NCI-H187 treated with DMSO at 0.1 percent for 48 hours (cell line): Measurements from ENCODE around the gene STAT5A.

ENCODE experiments used
- DNase-seq: peaks from one replicate; lab custom pipeline; 2025; lab: John Stamatoyannopoulos, UW

Gene STAT5A

DNA sequence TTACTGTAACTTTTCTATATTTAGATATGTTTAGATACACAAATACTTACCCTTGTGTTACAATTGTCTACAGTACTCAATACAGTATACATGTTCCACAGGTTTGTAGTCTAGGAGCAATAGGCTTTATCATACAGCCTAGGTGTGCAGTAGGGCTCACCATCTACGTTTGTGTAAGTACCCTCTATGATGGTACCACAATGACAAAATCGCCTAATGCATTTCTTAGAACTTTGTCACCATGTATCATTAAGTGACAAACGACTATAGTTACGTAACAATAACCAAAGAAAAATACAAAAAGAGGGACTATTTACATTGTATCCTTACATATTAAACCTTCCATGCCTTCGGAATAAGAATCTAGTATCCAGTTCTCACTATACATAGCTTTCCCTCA, 20.1 kb upstream of the STAT5A start:
- DNase-seq: no peak

DNA sequence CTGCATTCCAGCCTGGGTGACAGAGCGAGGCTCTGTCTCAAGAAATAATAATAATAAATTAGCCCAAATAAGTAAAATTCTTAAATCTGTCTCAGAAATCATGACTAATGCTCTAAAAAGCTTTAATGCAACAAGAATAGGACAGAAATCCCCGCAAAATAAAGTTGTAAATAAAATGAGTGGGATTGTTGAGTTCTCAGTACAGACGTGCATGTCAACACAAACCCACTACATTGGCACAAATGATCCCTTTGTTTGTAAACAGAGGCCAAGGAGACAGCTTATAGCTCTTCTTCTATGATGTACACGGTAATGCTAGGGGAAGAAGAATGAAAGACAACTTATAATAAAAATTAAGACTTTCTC, 18.1 kb upstream of the STAT5A start:
- DNase-seq: no peak

DNA sequence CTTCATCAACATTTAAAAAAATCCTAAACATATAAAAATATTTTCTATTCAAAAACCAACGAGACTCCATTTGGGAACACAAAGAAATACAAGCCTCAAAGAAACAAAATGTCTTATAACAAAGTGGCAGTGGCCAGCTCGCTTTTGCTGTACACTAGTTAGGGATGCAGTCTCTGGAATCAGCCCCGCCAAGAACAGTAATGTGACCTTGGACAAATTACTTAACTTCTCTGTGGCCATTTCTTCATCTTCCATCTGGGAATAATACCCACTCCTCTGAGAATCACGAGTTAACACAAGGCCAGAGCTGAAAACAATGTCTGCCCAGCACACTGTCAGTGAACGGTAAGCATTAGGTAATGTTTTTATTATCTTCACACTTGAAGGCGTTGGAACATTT, 17.7 kb upstream of the STAT5A start:
- no peak for DNase-seq

GRCh38 chr17:42271006-42271778, 17.1 kb upstream of the STAT5A start:
- no peak for DNase-seq

DNA sequence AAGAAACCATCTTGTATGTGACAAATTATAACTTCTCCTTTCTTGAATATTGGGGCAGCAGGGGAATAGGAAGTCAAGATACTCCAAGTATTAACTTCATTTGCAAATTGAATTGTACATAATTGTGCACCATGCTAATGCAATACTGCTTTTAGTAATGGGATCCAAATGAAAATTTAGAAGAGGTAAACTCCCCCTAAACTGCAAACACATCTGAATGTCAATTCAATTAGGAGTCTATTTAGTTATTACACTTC, 16.6 kb upstream of the STAT5A start:
- no peak for DNase-seq

DNA sequence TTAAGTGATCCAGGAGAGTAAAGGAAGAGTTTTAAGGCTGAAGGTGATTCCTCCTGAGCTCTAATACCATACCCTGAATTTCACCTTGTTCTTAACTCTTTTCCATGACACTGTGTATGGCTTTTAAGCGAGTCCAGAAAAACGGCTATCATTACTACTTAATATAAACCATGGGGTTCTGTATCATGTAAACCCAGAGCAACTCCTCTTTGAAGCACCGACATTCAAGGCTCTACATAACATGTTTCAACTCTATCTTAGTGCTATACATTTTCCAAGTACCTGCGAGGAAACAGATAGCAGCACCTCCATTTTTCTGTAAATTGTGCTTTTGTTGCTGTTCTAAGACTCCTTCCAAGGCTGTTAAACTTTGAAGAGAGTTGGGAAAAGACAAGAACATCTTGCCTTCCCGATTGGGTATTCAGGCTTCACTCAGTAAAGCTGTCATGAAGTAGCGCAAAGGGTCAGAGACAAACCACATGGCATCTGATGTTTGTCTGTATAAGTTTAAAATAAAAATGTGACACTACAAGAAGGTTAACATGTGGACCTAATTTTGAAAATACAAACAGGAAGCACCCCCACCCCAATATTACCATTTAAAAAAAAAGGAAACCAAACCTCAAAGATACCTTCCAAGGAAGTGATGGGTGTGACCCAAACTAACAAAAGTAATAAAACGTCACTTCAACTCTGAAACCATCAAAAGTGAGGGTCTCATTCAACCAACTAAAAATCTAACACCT, 16.0 kb upstream of the STAT5A start:
- DNase-seq: no peak

DNA sequence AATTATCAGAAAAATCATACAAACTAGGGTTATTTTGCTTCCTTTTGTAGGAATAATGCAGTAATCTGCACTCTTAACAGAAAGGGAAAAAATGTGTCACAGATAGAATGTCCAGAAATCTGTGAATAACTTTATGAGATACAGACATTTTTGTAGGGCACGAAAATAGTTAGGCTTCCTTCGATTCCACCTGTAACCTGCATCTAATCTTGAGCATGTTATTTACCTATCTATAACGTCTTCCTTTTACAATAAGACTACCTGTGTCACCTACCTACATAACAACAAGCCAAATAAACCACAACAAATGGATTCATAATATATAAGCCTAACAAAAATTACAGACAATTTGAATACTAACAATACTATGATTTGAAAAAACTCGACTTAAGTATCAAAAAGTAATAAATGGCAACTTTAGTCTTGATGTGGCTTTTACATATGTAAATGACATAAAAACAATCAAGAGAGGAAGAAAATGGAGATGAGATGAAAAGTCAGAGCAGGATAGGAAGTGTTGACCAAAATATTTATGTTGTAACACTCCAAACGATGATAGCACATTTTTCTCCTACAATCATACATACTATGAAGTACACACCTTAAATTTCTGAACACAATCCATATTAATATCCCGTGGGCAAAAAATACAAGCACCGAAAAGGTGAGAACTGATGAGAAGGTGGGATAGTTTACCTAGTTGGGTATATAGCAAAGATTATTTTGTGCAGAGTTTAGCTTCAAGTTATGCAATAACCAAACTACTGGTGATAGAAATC, 14.6 kb upstream of the STAT5A start:
- DNase-seq: no peak

- DNase-seq: no peak
Observed at GRCh38 chr17:42274253-42274542, 14.1 kb upstream of the STAT5A start.

GRCh38 chr17:42274812-42275526, 13.3 kb upstream of the STAT5A start:
- DNase-seq: no peak

- no peak for DNase-seq
Observed at GRCh38 chr17:42275527-42276358, 12.6 kb upstream of the STAT5A start.

- DNase-seq: no peak
Observed at GRCh38 chr17:42276359-42276608, 12.0 kb upstream of the STAT5A start, which contains the start of gene STAT5B. TSS of gene STAT5B (minus strand) at chr17:42276391. CDS start at chr17:42232127, 44,264 bp downstream.

GRCh38 chr17:42276609-42277341, 11.5 kb upstream of the STAT5A start:
- DNase-seq: no peak

DNA sequence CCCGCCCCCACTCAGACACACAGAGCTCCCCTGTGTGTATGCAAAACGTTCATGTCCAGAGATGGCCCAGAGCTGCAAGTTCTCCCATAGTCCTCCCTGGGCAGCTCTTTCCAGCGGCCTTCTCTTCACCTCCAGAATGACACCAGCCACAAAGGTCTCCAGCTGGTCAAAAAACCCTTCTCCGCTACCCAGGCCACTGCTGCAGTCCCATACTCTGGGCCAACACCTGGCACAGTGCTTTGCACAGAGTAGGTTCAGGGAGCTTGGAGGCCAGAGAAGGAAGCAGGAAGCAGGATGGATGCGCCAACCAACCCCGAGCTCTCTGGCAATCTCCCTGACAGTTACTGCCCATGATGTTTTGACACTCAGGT, 11.0 kb upstream of the STAT5A start:
- no peak for DNase-seq

GRCh38 chr17:42279776-42280630, 8.3 kb upstream of the STAT5A start:
- DNase-seq: no peak

- DNase-seq: peak; percentile 57
Observed at GRCh38 chr17:42281571-42282096, 6.7 kb upstream of the STAT5A start.

- DNase-seq: no peak
Observed at GRCh38 chr17:42282478-42283080, 5.7 kb upstream of the STAT5A start.

DNA sequence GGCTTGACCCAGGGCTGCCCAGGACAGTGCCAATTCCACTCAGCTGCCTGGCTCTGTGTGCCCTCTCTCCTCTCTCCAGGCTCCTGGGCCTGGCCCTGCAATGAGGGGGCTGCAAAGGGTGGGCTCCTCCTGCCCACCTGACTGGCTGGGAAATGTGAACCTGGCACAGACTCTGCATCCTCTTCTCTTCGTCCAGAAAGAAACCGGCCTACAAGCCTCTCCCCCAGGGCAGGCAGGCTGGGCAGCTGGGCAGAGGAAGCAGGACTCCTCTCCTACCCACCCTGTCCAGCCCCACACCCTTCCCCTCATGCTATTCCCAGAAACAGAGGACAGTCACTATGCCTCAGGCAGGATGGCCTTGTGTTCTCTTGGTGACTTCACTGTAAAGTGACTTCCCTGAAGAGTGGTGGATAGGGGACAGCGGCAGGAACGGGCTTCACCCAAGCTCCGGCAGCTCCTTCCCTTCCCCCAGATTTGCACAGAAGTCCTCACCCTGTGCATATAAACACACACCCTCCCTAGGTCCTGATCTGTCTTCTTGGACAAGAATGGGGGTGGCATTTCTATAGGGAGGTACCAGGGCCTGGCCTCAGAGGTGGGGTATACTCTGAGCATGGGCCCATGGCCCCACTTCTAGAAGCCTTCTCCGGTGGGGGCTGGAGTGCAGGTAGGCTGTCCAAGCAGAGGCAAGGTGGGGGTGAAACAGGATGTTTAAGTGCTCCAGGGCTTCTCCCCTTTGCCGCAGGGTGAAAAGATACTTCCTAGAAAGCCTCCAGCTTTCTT, 4.9 kb upstream of the STAT5A start:
- no peak for DNase-seq

- DNase-seq: no peak
Observed at GRCh38 chr17:42284024-42284369, 4.3 kb upstream of the STAT5A start.

- no peak for DNase-seq
Observed at GRCh38 chr17:42284566-42284965, 3.7 kb upstream of the STAT5A start.
